Measurements from ENCODE around the gene CADM2.

The CADM2 gene

GRCh38 chr3:85835857-85836440 is 877.2 kb downstream of the CADM2 start:
- H3K9ac ChIP-seq (ENCODE audit: insufficient read length): no peak overlapping the region
- H3K27ac ChIP-seq: no peak overlapping the region
- no peak for DNase-seq (ENCODE audit: low read depth, low spot score)
- H3K4me3 ChIP-seq: no peak overlapping the region
- TF ChIP-seq EZH2 (IDR thresholded peaks at IDR 0.05) (no peak), POLR2AphosphoS5 (IDR thresholded peaks at IDR 0.05; ENCODE audit: borderline replicate concordance, low read depth, low read length) (no peak), FOXP2 (optimal IDR thresholded peaks at IDR 0.05; ENCODE audit: control extremely low read depth, extremely low read length, insufficient read depth) (no peak)
- no peaks in the 10 kb centered on the region for H3K9me3 ChIP-seq (ENCODE audit: low read depth, low read length)
- H3K36me3 ChIP-seq (ENCODE audit: insufficient read depth, low read length): no peaks in the 10 kb centered on the region

- no peaks in the 10 kb centered on the region for H3K36me3 ChIP-seq (ENCODE audit: insufficient read depth, low read length)
- no peaks in the 10 kb centered on the region for H3K9me3 ChIP-seq (ENCODE audit: low read depth, low read length)
- no peak overlapping the region for H3K9ac ChIP-seq (ENCODE audit: insufficient read length)
- H3K4me3 ChIP-seq: no peak overlapping the region
- DNase-seq (ENCODE audit: low read depth, low spot score): no peak
- no peak overlapping the region for H3K27ac ChIP-seq
- TF ChIP-seq FOXP2 (optimal IDR thresholded peaks at IDR 0.05; ENCODE audit: control extremely low read depth, extremely low read length, insufficient read depth) (no peak), EZH2 (IDR thresholded peaks at IDR 0.05) (no peak), POLR2AphosphoS5 (IDR thresholded peaks at IDR 0.05; ENCODE audit: borderline replicate concordance, low read depth, low read length) (no peak)
These were observed 878.6 kb downstream of the CADM2 start for GRCh38 chr3:85837402-85837801.

GRCh38 chr3:85838921-85839320 is 880.1 kb downstream of the CADM2 start:
- Histone ChIP-seq H3K27ac (no peak overlapping the region), H3K9ac (ENCODE audit: insufficient read length) (no peak overlapping the region), H3K36me3 (ENCODE audit: insufficient read depth, low read length) (no peaks in the 10 kb centered on the region), H3K9me3 (ENCODE audit: low read depth, low read length) (no peaks in the 10 kb centered on the region), H3K4me3 (no peak overlapping the region)
- no peak for DNase-seq (ENCODE audit: low read depth, low spot score)
- TF ChIP-seq POLR2AphosphoS5 (IDR thresholded peaks at IDR 0.05; ENCODE audit: borderline replicate concordance, low read depth, low read length): no peak
- TF ChIP-seq EZH2 (IDR thresholded peaks at IDR 0.05): no peak
- no peak for TF ChIP-seq FOXP2 (optimal IDR thresholded peaks at IDR 0.05; ENCODE audit: control extremely low read depth, extremely low read length, insufficient read depth)

GRCh38 chr3:85842081-85842480 is 883.3 kb downstream of the CADM2 start:
- no peak overlapping the region for H3K9ac ChIP-seq (ENCODE audit: insufficient read length)
- H3K4me3 ChIP-seq: no peak overlapping the region
- H3K27ac ChIP-seq: no peak overlapping the region
- TF ChIP-seq FOXP2 (optimal IDR thresholded peaks at IDR 0.05; ENCODE audit: control extremely low read depth, extremely low read length, insufficient read depth): no peak
- TF ChIP-seq EZH2 (IDR thresholded peaks at IDR 0.05): no peak
- no peak for TF ChIP-seq POLR2AphosphoS5 (IDR thresholded peaks at IDR 0.05; ENCODE audit: borderline replicate concordance, low read depth, low read length)
- no peaks in the 10 kb centered on the region for H3K36me3 ChIP-seq (ENCODE audit: insufficient read depth, low read length)
- H3K9me3 ChIP-seq (ENCODE audit: low read depth, low read length): no peaks in the 10 kb centered on the region
- DNase-seq (ENCODE audit: low read depth, low spot score): no peak

- Histone ChIP-seq H3K27ac (no peak overlapping the region), H3K36me3 (ENCODE audit: insufficient read depth, low read length) (no peaks in the 10 kb centered on the region), H3K9me3 (ENCODE audit: low read depth, low read length) (no peaks in the 10 kb centered on the region), H3K9ac (ENCODE audit: insufficient read length) (no peak overlapping the region), H3K4me3 (no peak overlapping the region)
- DNase-seq (ENCODE audit: low read depth, low spot score): no peak
- TF ChIP-seq FOXP2 (optimal IDR thresholded peaks at IDR 0.05; ENCODE audit: control extremely low read depth, extremely low read length, insufficient read depth) (no peak), POLR2AphosphoS5 (IDR thresholded peaks at IDR 0.05; ENCODE audit: borderline replicate concordance, low read depth, low read length) (no peak), EZH2 (IDR thresholded peaks at IDR 0.05) (no peak)
These were observed 888.2 kb downstream of the CADM2 start for GRCh38 chr3:85846940-85847339.

- Histone ChIP-seq H3K9me3 (ENCODE audit: low read depth, low read length) (no peaks in the 10 kb centered on the region), H3K4me3 (no peak overlapping the region)
These were observed 892.3 kb downstream of the CADM2 start for GRCh38 chr3:85851071-85851470.

GRCh38 chr3:85853805-85854204 is 895.0 kb downstream of the CADM2 start:
- no peaks in the 10 kb centered on the region for H3K9me3 ChIP-seq (ENCODE audit: low read depth, low read length)
- TF ChIP-seq FOXP2 (optimal IDR thresholded peaks at IDR 0.05; ENCODE audit: control extremely low read depth, extremely low read length, insufficient read depth) (no peak), POLR2AphosphoS5 (IDR thresholded peaks at IDR 0.05; ENCODE audit: borderline replicate concordance, low read depth, low read length) (no peak), EZH2 (IDR thresholded peaks at IDR 0.05) (no peak)
- H3K36me3 ChIP-seq (ENCODE audit: insufficient read depth, low read length): no peaks in the 10 kb centered on the region
- no peak overlapping the region for H3K27ac ChIP-seq
- H3K4me3 ChIP-seq: no peak overlapping the region
- DNase-seq (ENCODE audit: low read depth, low spot score): no peak
- H3K9ac ChIP-seq (ENCODE audit: insufficient read length): no peak overlapping the region

More at GRCh38 chr3:85851071-85851470, 892.3 kb downstream of the CADM2 start:
- no peak overlapping the region for H3K27ac ChIP-seq
- H3K9ac ChIP-seq (ENCODE audit: insufficient read length): no peak overlapping the region
- no peaks in the 10 kb centered on the region for H3K36me3 ChIP-seq (ENCODE audit: insufficient read depth, low read length)
- no peak for TF ChIP-seq POLR2AphosphoS5 (IDR thresholded peaks at IDR 0.05; ENCODE audit: borderline replicate concordance, low read depth, low read length)
- TF ChIP-seq EZH2 (IDR thresholded peaks at IDR 0.05): no peak
- TF ChIP-seq FOXP2 (optimal IDR thresholded peaks at IDR 0.05; ENCODE audit: control extremely low read depth, extremely low read length, insufficient read depth): no peak
- no peak for DNase-seq (ENCODE audit: low read depth, low spot score)

- Histone ChIP-seq H3K9me3 (ENCODE audit: low read depth, low read length) (no peaks in the 10 kb centered on the region), H3K9ac (ENCODE audit: insufficient read length) (no peak overlapping the region), H3K4me3 (no peak overlapping the region), H3K27ac (no peak overlapping the region), H3K36me3 (ENCODE audit: insufficient read depth, low read length) (no peaks in the 10 kb centered on the region)
- TF ChIP-seq POLR2AphosphoS5 (IDR thresholded peaks at IDR 0.05; ENCODE audit: borderline replicate concordance, low read depth, low read length) (no peak), FOXP2 (optimal IDR thresholded peaks at IDR 0.05; ENCODE audit: control extremely low read depth, extremely low read length, insufficient read depth) (no peak), EZH2 (IDR thresholded peaks at IDR 0.05) (no peak)
- no peak for DNase-seq (ENCODE audit: low read depth, low spot score)
These were observed 904.2 kb downstream of the CADM2 start for GRCh38 chr3:85862893-85863455.

Measured in SK-N-MC (cell line).